Kidney glomerular epithelial cell (primary cell): Measurements from ENCODE around the gene SNX33.

Experiments
- DNase-seq: peaks from one replicate; lab custom pipeline; 2025; lab: John Stamatoyannopoulos, UW

SNX33 gene

GRCh38 chr15:75641603-75642002 is 6.1 kb upstream of the SNX33 start:
- no peak for DNase-seq

GRCh38 chr15:75644376-75644775 is 3.3 kb upstream of the SNX33 start:
- no peak for DNase-seq

- no peak for DNase-seq
These were observed 1.4 kb upstream of the SNX33 start for GRCh38 chr15:75646112-75646943.

- DNase-seq: no peak
These were observed 758 bp upstream of the SNX33 start for GRCh38 chr15:75646944-75647364.

- DNase-seq: no peak
These were observed 666 bp downstream of the SNX33 start for GRCh38 chr15:75648156-75649000.

- DNase-seq: no peak
These were observed 1.5 kb downstream of the SNX33 start for GRCh38 chr15:75649045-75649761.

- no peak for DNase-seq
These were observed 2.1 kb downstream of the SNX33 start for GRCh38 chr15:75649848-75650247.

- no peak for DNase-seq
These were observed 3.4 kb downstream of the SNX33 start for GRCh38 chr15:75650908-75651809.

- no peak for DNase-seq
These were observed 4.3 kb downstream of the SNX33 start for GRCh38 chr15:75651810-75652543.

GRCh38 chr15:75653347-75653913 is 5.7 kb downstream of the SNX33 start:
- DNase-seq: no peak

GRCh38 chr15:75654201-75654907 is 6.6 kb downstream of the SNX33 start:
- DNase-seq: no peak

- no peak for DNase-seq
These were observed 8.2 kb downstream of the SNX33 start for GRCh38 chr15:75655931-75656330.

GRCh38 chr15:75656331-75656730 is 8.6 kb downstream of the SNX33 start:
- DNase-seq: no peak

- no peak for DNase-seq
These were observed 9.1 kb downstream of the SNX33 start for GRCh38 chr15:75656813-75657212.

GRCh38 chr15:75659141-75659771 is 11.5 kb downstream of the SNX33 start:
- DNase-seq: no peak

GRCh38 chr15:75659928-75660645 is 12.4 kb downstream of the SNX33 start:
- DNase-seq: no peak

GRCh38 chr15:75661100-75661755 is 13.5 kb downstream of the SNX33 start:
- peak; percentile 82 for DNase-seq

- DNase-seq: no peak
These were observed 14.0 kb downstream of the SNX33 start for GRCh38 chr15:75661756-75662140.
